Spinal cord (tissue), 10 donors: ENCODE data around the gene RINL. TPM values are rescaled to one million over a fixed set of nuclear protein-coding genes. Genes with fewer than 3 reads are reported as not detected.
"Not testable (repeated sequence)": the region's sequence is repeated elsewhere in the genome, so short reads cannot be mapped to it uniquely, and the experiment has no call there.

Source experiments
- DNase-seq, 6 donors: peaks; one replicate each; pipeline versions ENCODE4 v3.0.0 to v3.0.0-alpha.2; 2013 to 2015; ENCODE audit warnings: low spot score in 6 of 6, low read depth in 4 of 6
- H3K27ac ChIP-seq: one replicate; pipeline ENCODE4 v1.5.1; 2013; ENCODE audit warnings: low read depth, low read length, control low read depth
- H3K27me3 ChIP-seq: one replicate; pipeline ENCODE4 v1.6.1; 2013; ENCODE audit warnings: low read length; ENCODE audit not compliant: control insufficient read depth, insufficient read depth
- H3K36me3 ChIP-seq: one replicate; pipeline ENCODE4 v1.6.1; 2013; ENCODE audit warnings: low read length; ENCODE audit not compliant: control insufficient read depth, insufficient read depth
- H3K4me1 ChIP-seq: one replicate; pipeline ENCODE4 v1.6.1; 2013; ENCODE audit warnings: low read length; ENCODE audit not compliant: control insufficient read depth, insufficient read depth
- H3K4me3 ChIP-seq: one replicate; pipeline ENCODE4 v1.5.1; 2013; ENCODE audit warnings: low read depth, low read length, control low read depth
- H3K9me3 ChIP-seq: one replicate; pipeline ENCODE4 v1.6.1; 2013; ENCODE audit warnings: low read length; ENCODE audit not compliant: control insufficient read depth, insufficient read depth
- WGBS: methylation state at CpG from one replicate; pipeline ENCODE4 v1.1.5; 2013; ENCODE audit warnings: missing lambda C conversion rate; ENCODE audit not compliant: insufficient coverage; 5-methylcytosine and 5-hydroxymethylcytosine counted together
- polyA plus RNA-seq, 2 donors: library from polyadenylated mRNA; unstranded; fragments of 120-200 nt; gene quantifications; one replicate each; pipeline ENCODE4 v1.2.1, GENCODE V29; 2013; ENCODE audit not compliant: insufficient read length in 2 of 2
- total RNA-seq, 2 donors: library from RNA; depleted of rRNA in 1 of 2; stranded (reverse); fragments of 120-200 nt in 1 of 2; fragments of >200 nt in 1 of 2; gene quantifications; one replicate each; pipeline versions ENCODE4 v1.2.3 to v1.2.4, GENCODE V29; 2013 to 2014
- donor health status: healthy.

The RINL gene
- total and polyA plus RNA-seq, 4 donors = 8.7 to 28.2 (median 17.1) TPM

DNA sequence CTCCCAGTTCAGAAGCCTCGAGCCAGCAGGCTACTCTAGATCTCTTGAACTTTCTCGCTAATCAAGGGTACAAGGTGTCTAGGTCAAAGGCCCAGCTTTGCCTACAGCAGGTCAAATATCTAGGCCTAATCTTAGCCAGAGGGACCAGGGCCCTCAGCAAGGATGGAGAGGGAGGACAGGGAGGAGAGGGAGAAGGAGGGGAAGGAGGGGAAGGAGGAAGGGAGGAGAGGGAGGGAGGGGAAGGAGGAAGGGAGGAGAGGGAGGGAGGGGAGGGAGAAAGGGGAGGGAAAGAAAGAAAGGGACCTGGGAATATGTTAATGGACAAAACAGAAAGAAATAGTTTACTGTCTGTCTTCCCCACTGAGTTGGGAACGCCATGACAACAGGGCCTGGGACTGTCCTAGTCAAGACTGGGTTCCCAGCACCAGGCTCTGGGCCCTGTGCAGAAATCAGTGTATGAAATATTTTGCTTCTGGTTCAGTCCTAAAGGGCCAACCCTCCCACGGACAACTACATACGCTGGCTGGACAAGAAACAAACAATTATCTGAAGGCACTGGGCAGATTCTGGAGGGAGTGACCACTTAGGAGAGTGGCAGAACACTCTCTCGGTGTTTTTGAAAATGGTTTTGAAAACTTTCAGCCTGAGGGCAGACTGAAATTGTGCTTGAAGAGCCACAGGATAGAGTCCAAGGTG is 51.1 kb downstream of the RINL start:
- Histone ChIP-seq H3K4me3 (no peak overlapping the region), H3K27ac (no peak overlapping the region), H3K36me3 (peaks cover 41% of the 10 kb centered on the region), H3K27me3 (no peaks in the 10 kb centered on the region), H3K4me1 (peaks cover 14% of the 10 kb centered on the region), H3K9me3 (no peaks in the 10 kb centered on the region)
- DNase-seq = no peak
- 72% methylated on average over 4 of the region's 6 CpGs for WGBS

DNA sequence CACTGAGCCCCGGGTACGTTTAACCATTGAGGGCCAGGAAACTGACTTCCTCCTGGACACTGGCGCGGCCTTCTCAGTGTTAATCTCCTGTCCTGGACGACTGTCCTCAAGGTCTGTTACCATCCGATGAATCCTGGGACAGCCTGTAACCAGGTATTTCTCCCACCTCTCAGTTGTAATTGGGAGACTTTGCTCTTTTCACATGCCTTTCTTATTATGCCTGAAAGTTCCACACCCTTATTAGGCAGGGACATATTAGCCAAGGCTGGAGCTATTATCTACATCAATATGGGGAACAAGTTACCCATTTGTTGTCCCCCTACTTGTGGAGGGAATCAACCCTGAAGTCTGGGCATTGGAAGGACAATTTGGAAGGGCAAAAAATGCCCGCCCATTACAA is 52.1 kb downstream of the RINL start:
- H3K4me3 ChIP-seq, H3K27ac ChIP-seq, H3K4me1 ChIP-seq, H3K9me3 ChIP-seq, DNase-seq, H3K27me3 ChIP-seq: not testable (repeated sequence)
- 95% methylated on average over 6 of the region's 7 CpGs for WGBS
- peaks cover 47% of the 10 kb centered on the region for H3K36me3 ChIP-seq

DNA sequence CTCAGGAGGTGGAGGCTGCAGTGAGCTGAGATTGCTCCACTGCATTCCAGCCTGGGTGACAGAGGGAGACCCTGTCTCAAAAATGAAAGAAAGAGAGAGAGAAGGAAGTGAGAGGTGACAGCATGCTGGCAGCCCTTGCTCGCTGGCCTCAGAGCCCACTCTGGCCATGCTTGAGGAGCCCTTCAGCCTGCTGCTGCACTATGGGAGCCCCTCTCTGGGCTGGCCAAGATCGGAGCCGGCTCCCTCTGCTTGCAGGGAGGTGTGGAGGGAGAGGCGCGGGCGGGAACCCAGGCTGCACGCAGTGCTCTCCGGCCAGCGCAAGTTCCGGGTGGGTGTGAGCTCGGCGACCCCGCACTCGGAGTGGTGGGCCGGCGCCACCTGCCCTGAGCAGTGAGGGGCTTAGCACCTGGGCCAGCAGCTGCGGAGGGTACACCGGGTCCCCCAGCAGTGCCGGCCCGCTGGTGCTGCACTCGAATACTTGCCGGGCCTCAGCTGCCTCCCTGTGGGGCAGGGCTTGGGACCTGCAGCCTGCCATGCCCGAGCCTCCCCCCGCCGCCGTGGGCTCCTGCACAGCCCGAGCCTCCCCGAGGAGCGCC is 56.7 kb downstream of the RINL start:
- H3K4me1 ChIP-seq, H3K27ac ChIP-seq, H3K27me3 ChIP-seq, DNase-seq, H3K9me3 ChIP-seq, H3K4me3 ChIP-seq: not testable (repeated sequence)
- H3K36me3 ChIP-seq = peaks cover 49% of the 10 kb centered on the region
- 95% methylated on average over 29 of the region's 29 CpGs for WGBS

DNA sequence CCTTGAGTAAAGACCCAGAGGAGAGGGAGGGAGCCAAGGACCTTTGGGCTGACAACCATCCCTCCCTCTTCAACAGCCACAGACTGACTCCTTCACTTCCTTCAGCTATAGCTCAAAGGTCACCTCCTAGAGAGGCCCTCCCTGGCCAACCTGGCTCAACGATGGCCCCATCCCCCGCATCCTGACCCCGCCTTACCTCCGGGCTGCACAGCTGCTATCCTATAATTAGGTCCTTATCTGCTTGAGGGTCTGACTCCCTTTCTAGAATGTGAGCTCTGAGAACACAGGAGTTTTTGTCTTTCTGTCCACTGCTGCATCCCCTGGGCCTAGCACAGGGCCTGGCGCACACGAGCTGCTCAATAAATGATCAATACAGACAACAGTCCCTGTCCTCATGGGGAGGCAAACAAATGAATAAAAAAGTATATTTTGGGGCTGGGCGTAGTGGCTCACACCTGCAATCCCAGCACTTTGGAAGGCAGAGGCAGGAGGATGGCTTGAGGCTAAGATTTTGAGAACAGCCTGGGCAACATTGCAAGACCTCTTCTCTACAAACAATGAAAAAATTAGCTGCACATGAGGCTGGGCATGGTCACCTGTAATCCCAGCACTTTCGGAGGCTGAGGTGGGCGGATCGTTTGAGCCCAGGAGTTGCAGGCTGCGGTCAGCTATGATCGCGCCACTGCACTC is 58.7 kb downstream of the RINL start:
- no peak overlapping the region for H3K27ac ChIP-seq
- 93% methylated on average over 8 of the region's 13 CpGs for WGBS

More for the DNA sequence above, 58.7 kb downstream of the RINL start:
- H3K36me3 ChIP-seq = peaks cover 66% of the 10 kb centered on the region
- no peak for DNase-seq
- no peaks in the 10 kb centered on the region for H3K27me3 ChIP-seq
- no peaks in the 10 kb centered on the region for H3K4me1 ChIP-seq
- no peak overlapping the region for H3K4me3 ChIP-seq
- no peaks in the 10 kb centered on the region for H3K9me3 ChIP-seq

Other genes with a start within 250 kb of the RINL start
- gene ACTN4, start 230.6 kb downstream of the RINL start, total RNA-seq = 100 to 1,000 TPM; 103 to 142 TPM
- 100 to 1,000 TPM; 292 to 297 TPM for gene ACTN4, start 230.6 kb downstream of the RINL start, polyA plus RNA-seq
- gene CAPN12, start 133.8 kb downstream of the RINL start, total RNA-seq = 1 to 10 TPM in 1 of 2 donors, under 1 TPM in 1; 0.69 to 1.1 TPM
- gene CAPN12, start 133.8 kb downstream of the RINL start, polyA plus RNA-seq = 1 to 10 TPM; 2.5 to 2.8 TPM
- gene LGALS7, start 104.8 kb downstream of the RINL start, total RNA-seq = under 1 TPM in 1 of 2 donors, not detected in 1; 0.72 TPM
- gene LGALS7, start 104.8 kb downstream of the RINL start, polyA plus RNA-seq = 1 to 10 TPM in 1 of 2 donors, not detected in 1; 1.4 TPM
- 1 to 10 TPM in 1 of 2 donors, not detected in 1; 1.9 TPM for gene LGALS7B, start 89.1 kb downstream of the RINL start, total RNA-seq
- gene LGALS7B, start 89.1 kb downstream of the RINL start, polyA plus RNA-seq = 1 to 10 TPM in 1 of 2 donors, not detected in 1; 2.6 TPM
- gene LGALS4, start 65.3 kb downstream of the RINL start, total RNA-seq = 1 to 10 TPM in 1 of 2 donors, under 1 TPM in 1; 0.89 to 1.0 TPM
- gene LGALS4, start 65.3 kb downstream of the RINL start, polyA plus RNA-seq = 1 to 10 TPM; 1.8 to 2.0 TPM
- gene ECH1, start 46.5 kb downstream of the RINL start, total RNA-seq = 10 to 100 TPM; 31.1 to 49.4 TPM
- 100 to 1,000 TPM; 123 to 142 TPM for gene ECH1, start 46.5 kb downstream of the RINL start, polyA plus RNA-seq
- gene HNRNPL, start 28.3 kb downstream of the RINL start, total RNA-seq = 100 to 1,000 TPM; 214 to 274 TPM
- 100 to 1,000 TPM; 312 to 338 TPM for gene HNRNPL, start 28.3 kb downstream of the RINL start, polyA plus RNA-seq
- gene SIRT2, start 21.3 kb upstream of the RINL start, total RNA-seq = 100 to 1,000 TPM; 277 to 339 TPM
- 100 to 1,000 TPM; 652 to 771 TPM for gene SIRT2, start 21.3 kb upstream of the RINL start, polyA plus RNA-seq
- 10 to 100 TPM in 1 of 2 donors, 1 to 10 TPM in 1; 5.6 to 11.2 TPM for gene NFKBIB, start 21.7 kb upstream of the RINL start, total RNA-seq
- 10 to 100 TPM; 14.3 to 14.8 TPM for gene NFKBIB, start 21.7 kb upstream of the RINL start, polyA plus RNA-seq
- 1 to 10 TPM in 1 of 2 donors, under 1 TPM in 1; 0.89 to 1.9 TPM for gene CCER2, start 33.9 kb upstream of the RINL start, total RNA-seq
- gene CCER2, start 33.9 kb upstream of the RINL start, polyA plus RNA-seq = 1 to 10 TPM; 3.6 to 3.7 TPM
- gene SARS2, start 52.5 kb upstream of the RINL start, total RNA-seq = 10 to 100 TPM in 1 of 2 donors, 1 to 10 TPM in 1; 8.1 to 19.7 TPM
- 10 to 100 TPM; 34.1 to 47.7 TPM for gene SARS2, start 52.5 kb upstream of the RINL start, polyA plus RNA-seq
- 10 to 100 TPM; 18.7 to 21.9 TPM for gene MRPS12, start 52.7 kb upstream of the RINL start, total RNA-seq
- 10 to 100 TPM; 25.8 to 26.9 TPM for gene MRPS12, start 52.7 kb upstream of the RINL start, polyA plus RNA-seq
- gene FBXO17, start 97.5 kb upstream of the RINL start, total RNA-seq = 10 to 100 TPM in 1 of 2 donors, 1 to 10 TPM in 1; 7.7 to 20.8 TPM
- gene FBXO17, start 97.5 kb upstream of the RINL start, polyA plus RNA-seq = 10 to 100 TPM; 13.2 to 18.0 TPM
- gene FBXO27, start 154.3 kb upstream of the RINL start, total RNA-seq = 1 to 10 TPM; 6.4 to 8.7 TPM
- 10 to 100 TPM; 32.7 to 39.1 TPM for gene FBXO27, start 154.3 kb upstream of the RINL start, polyA plus RNA-seq
- gene ACP7, start 206.1 kb upstream of the RINL start, total RNA-seq = under 1 TPM in 1 of 2 donors, not detected in 1; 0.10 TPM
- under 1 TPM; 0.27 to 0.35 TPM for gene ACP7, start 206.1 kb upstream of the RINL start, polyA plus RNA-seq
- gene PAK4, start 247.5 kb upstream of the RINL start, total RNA-seq = 10 to 100 TPM in 1 of 2 donors, 1 to 10 TPM in 1; 3.0 to 10.1 TPM
- gene PAK4, start 247.5 kb upstream of the RINL start, polyA plus RNA-seq = 10 to 100 TPM; 34.0 to 39.4 TPM